ENCODE data around the gene CORO2B. TPM values are rescaled to one million over a fixed set of nuclear protein-coding genes. Genes with fewer than 3 reads are reported as not detected.

The CORO2B gene
- total RNA-seq, 1 experiment from 2014 or later, result not detected

DNA sequence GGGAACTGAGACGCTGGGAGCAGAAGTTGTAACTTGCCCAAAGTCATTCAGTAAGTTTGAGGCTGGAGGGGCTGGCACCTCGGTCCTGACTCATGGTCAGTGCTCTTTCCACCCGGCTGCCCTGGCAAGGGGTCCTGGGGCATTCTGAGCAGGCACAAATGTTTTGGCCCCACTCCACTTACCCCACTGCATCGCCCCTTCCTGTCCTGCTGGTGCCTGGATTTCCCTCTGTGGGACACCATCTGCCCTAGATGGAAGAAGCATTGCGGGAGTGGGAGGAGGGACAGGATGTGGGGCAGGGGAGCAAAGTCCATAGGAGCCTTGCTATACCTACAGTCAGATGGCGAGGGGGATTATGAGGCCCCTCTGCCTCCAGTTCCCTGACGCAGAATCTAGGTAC is 4.5 kb downstream of the CORO2B start:
- H3K9me3 ChIP-seq (replicated peaks), result peaks cover 6% of the 10 kb centered on the region; the same call in 1 of the 2 replicates
- no peak overlapping the region for H3K4me3 ChIP-seq
- H3K36me3 ChIP-seq, result no peaks in the 10 kb centered on the region
- H3K27me3 ChIP-seq (replicated peaks), result peaks cover 29% of the 10 kb centered on the region
- H3K4me1 ChIP-seq (replicated peaks), result peaks cover 4% of the 10 kb centered on the region
- H3K27ac ChIP-seq, result no peak overlapping the region
- DNase-seq (ENCODE audit: low read depth in 1 of 2, low spot score in 2 of 2), result no peak

DNA sequence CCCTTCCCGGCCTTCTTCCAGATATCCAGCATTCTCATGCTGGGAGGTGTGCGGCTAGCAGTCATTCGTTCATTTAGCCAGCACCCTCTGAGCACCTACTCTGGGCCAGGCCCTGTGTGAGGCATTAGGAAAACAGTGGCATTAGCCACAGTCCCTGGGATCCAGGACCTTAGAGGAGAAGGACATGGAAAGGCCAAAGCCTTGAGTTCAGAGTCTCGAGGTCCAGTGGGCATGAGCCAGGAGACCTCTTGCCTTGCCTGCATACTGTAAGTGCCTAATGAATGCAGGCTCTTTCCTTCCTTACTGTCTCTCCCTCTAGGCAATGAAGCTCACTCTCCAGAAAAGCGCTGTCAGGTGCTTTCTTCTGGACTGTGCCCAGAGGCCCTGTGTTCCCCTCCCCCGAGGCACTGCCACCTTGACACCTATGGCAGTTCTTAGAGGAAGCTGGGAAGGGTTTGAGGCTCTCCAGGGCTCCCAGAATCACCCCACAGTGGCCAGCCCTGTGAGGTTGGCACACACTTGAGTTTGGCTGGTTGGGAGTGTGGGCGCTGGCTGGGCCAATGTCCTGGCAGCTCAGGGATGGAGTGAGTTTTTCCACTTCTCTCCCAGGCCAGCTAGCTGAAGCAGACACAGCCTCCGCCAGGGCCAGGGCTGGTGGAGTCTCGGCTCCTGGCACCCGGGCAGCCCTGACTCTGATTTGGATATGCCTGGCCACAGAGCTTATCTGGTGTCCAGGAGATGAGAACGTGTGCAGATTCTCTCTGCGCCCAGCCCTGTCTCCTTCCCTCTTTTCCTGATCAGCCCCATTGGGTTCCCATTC is 5.4 kb downstream of the CORO2B start:
- H3K4me1 ChIP-seq (replicated peaks), result no peaks in the 10 kb centered on the region
- H3K27ac ChIP-seq, result no peak overlapping the region
- no peak overlapping the region for H3K4me3 ChIP-seq
- peaks cover 23% of the 10 kb centered on the region for H3K27me3 ChIP-seq (replicated peaks)
- H3K9me3 ChIP-seq (replicated peaks), result 0 out of 2 replicates have a peak, but pooled peaks cover 3% of the 10 kb centered on the region
- no peaks in the 10 kb centered on the region for H3K36me3 ChIP-seq
- DNase-seq (ENCODE audit: low read depth in 1 of 2, low spot score in 2 of 2), result no peak

DNA sequence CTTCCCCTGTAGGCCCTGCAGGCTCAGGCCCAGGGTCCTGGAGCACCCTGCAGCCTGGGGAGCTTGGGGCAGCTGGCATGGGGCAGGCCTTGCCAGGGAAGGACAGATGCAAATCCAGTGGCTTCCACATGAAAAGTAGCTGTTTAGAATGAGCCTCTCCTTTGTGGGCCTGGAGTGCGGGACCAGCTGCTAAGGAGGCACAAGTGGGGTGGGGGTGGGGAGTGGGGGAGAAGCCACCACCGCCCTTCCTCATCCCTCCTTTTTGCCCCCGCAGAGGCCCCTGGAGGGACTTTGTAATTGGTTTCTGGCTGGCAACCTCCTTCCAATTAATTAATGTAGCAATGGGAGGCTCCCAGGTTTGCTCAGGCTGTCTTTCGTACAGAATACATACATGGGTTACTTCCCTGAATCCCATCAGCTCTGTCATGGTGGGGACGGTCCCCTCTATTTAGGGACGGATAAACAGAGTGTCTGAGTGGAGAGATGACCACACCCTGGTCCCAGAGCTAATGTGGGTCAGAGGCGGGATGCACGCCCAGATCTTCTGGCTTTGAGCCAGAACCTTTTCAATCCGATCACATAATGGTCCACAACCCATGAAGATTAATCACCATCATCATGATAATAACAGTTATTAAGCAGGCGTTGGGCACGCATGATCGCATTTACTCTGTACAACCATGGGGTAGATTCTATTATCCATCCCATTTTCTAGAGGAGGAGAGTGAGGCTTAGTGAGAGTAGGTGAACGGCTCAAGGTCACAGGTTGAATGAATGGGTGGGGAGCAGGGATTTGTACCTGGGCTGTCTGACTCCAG is 6.2 kb downstream of the CORO2B start:
- no peaks in the 10 kb centered on the region for H3K4me1 ChIP-seq (replicated peaks)
- DNase-seq (ENCODE audit: low read depth in 1 of 2, low spot score in 2 of 2), result no peak

DNA sequence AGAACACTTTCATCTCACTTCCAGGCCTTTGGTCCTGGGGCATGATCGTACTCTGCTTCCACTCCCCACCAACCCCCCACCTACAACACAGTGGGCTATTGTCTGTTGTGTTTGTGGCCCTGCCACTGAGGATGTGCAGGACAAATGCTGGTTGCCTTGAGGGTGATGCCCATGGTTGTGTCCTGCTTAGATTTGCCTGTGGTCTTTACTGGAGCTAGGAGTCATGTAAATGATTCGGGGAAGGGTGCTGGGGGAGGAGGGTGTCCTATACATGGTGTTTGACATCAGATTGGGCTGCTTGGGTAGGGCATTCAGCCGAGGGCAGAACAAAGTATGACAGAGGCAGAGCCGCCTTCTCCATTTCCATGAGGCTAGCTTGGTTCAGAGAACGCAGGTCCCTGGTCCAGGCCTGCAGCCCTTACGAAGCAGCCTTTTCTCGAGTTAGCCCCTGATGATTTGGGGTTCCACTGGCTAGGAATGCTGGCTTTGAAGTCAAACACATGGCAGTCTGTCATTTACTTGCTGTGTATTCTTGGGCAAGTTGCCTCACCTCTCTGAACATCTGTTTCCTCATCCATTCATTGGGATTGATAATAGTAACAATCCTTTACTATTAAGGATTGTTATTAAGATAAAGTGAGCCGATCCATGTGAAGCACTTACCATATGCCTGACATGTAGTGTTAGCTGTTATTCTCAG is 6.9 kb downstream of the CORO2B start:
- Histone ChIP-seq H3K9me3 (replicated peaks) (0 out of 2 replicates have a peak, but pooled peaks cover 3% of the 10 kb centered on the region), H3K27ac (no peak overlapping the region), H3K27me3 (replicated peaks) (peaks cover 10% of the 10 kb centered on the region; the same call in 1 of the 2 replicates), H3K36me3 (no peaks in the 10 kb centered on the region), H3K4me1 (replicated peaks) (no peaks in the 10 kb centered on the region), H3K4me3 (no peak overlapping the region)
- DNase-seq (ENCODE audit: low read depth in 1 of 2, low spot score in 2 of 2), result no peak

More for the DNA sequence above, 6.2 kb downstream of the CORO2B start:
- Histone ChIP-seq H3K27me3 (replicated peaks) (peaks cover 16% of the 10 kb centered on the region), H3K4me3 (no peak overlapping the region), H3K9me3 (replicated peaks) (0 out of 2 replicates have a peak, but pooled peaks cover 3% of the 10 kb centered on the region), H3K36me3 (no peaks in the 10 kb centered on the region), H3K27ac (no peak overlapping the region)

DNA sequence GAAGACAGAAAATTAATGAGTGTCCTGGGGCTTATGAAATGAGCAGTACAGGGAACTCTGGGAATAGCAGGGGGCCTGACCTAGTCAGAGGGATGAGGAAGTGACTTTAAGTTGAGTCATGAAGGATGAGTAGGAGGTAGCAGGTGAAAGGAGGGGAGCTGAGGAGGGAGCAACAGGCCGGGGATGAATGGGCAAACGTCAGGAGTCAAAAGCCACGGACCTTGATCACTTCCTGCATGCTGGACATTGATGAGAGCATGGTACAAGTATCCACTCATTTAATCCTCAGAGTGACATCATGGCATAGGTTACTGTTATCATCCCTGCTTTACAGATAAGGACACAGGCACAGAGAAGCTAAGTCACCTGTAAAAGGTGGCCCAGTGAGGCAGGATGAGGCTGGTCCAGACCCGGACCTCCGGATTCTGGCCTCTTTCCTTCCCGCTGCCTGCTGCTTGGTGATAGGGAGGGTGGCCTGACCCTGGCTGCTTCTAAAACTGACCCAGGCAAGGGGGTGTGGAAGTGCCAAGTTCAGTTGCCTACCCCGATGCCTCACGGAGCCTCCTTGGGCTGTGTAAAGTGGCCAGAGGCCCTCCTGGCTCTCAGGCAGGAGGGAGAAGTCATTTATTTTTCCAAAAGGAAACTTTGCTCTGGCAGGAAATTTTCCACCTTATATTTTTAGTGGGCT is 7.6 kb downstream of the CORO2B start:
- Histone ChIP-seq H3K4me3 (no peak overlapping the region), H3K27me3 (replicated peaks) (0 out of 2 replicates have a peak, but pooled peaks cover 4% of the 10 kb centered on the region), H3K9me3 (replicated peaks) (0 out of 2 replicates have a peak, but pooled peaks cover 3% of the 10 kb centered on the region), H3K36me3 (no peaks in the 10 kb centered on the region), H3K27ac (no peak overlapping the region), H3K4me1 (replicated peaks) (no peaks in the 10 kb centered on the region)
- no peak for DNase-seq (ENCODE audit: low read depth in 1 of 2, low spot score in 2 of 2)

DNA sequence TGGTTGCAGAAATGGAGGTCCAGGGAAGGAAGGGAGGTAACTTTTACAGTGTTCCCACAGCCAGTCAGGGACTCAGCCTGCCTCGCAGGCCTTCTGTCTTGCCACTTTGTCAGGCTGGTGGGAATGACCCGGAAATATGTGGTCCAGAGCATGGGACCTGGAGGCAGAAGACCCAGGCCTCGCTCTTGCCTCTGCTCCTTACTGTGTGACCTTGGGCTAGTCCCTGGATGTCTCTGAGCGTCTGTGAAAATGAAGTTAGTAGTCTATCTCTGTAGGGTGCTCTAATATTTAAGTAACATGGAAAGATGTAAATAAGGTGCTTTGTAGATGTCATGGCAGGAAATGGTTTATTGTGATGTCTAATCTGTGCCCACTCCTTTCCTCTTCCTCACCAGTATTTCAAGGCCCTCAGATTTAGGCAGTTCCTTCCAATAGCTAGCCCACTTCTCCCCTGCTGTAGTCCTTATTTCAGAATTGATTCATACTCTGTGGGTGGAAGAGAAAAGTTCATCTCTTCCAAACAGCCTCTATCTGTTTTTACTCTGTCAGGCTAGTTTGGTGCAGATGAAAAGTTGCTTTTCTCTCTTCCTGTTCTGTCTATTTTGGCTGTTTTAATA is 9.1 kb downstream of the CORO2B start:
- H3K36me3 ChIP-seq, result no peaks in the 10 kb centered on the region
- H3K27ac ChIP-seq, result no peak overlapping the region
- H3K9me3 ChIP-seq (replicated peaks), result peaks cover 3% of the 10 kb centered on the region; the same call in 1 of the 2 replicates
- no peak overlapping the region for H3K4me3 ChIP-seq
- no peaks in the 10 kb centered on the region for H3K27me3 ChIP-seq (replicated peaks)
- no peak for DNase-seq (ENCODE audit: low read depth in 1 of 2, low spot score in 2 of 2)
- H3K4me1 ChIP-seq (replicated peaks), result no peaks in the 10 kb centered on the region

DNA sequence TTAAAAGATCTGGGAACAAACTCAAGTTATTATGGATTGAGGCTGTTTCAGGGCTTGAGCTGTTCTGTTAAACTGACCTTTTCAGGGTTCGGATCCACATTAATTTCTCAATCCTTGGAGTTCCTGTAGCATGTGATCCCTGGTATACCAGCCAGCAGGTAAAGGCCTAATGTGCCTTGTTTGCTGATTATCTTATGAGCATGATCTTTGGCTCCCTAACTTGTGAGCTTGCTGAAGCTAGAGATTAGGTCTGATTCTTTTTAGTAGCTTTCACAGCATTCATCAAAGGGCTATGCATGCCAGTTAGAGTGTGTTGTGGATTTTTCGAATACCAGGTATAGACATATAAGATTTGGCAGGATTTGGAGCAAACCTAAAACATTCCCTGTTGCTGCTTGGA is 10.3 kb downstream of the CORO2B start:
- no peaks in the 10 kb centered on the region for H3K4me1 ChIP-seq (replicated peaks)
- DNase-seq (ENCODE audit: low read depth in 1 of 2, low spot score in 2 of 2), result no peak
- no peak overlapping the region for H3K27ac ChIP-seq
- no peaks in the 10 kb centered on the region for H3K36me3 ChIP-seq
- H3K27me3 ChIP-seq (replicated peaks), result no peaks in the 10 kb centered on the region
- H3K4me3 ChIP-seq, result no peak overlapping the region
- peaks cover 3% of the 10 kb centered on the region; the same call in 1 of the 2 replicates for H3K9me3 ChIP-seq (replicated peaks)

DNA sequence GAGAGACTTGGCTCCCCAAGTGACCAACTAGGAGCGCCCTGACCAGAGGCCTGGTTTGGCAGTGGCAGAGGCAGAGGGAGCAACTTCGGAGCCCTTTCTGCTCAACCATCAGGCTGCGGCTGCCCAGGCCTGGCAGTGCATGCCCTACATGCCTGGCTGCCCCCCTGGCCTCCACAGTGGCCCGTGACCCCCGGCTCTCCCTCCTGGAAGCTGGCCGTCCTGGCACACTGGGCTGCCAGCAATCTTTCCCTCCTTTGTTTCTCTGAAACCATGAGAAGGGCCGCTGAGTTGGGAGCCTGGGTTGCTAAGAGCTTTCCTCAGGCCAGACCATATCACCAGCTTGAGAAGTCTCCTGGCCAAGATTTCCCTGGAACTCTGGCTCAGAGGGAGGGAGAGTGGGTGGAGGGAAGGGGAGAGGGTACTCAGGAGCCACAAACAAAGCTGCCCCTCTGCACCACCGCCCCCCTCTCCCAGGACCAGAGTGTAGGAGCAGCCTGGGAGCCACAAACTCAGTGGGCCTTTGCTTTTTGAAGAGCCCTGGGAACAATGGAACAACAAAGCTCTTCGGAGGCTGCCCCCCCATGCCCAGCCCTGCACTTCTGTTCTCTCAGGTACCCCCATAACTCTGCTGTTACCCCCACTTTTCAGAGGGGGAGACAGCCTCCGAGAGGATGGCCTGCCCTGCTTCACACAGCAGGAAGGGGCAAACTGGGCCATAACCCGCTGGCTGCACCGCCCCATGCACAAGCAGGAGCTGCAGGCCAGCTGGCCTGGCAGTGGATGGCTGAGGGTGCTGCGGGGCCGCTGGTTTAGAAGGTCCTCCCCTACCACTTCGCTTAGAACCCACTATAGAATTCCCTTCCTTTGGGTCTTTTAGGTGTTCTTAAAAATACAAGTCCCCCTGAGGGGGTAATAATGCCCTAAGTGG is 11.3 kb downstream of the CORO2B start:
- no peaks in the 10 kb centered on the region for H3K4me1 ChIP-seq (replicated peaks)
- no peaks in the 10 kb centered on the region for H3K27me3 ChIP-seq (replicated peaks)
- no peak for DNase-seq (ENCODE audit: low read depth in 1 of 2, low spot score in 2 of 2)
- H3K36me3 ChIP-seq, result no peaks in the 10 kb centered on the region
- no peak overlapping the region for H3K27ac ChIP-seq
- peaks cover 3% of the 10 kb centered on the region; the same call in 1 of the 2 replicates for H3K9me3 ChIP-seq (replicated peaks)
- no peak overlapping the region for H3K4me3 ChIP-seq

DNA sequence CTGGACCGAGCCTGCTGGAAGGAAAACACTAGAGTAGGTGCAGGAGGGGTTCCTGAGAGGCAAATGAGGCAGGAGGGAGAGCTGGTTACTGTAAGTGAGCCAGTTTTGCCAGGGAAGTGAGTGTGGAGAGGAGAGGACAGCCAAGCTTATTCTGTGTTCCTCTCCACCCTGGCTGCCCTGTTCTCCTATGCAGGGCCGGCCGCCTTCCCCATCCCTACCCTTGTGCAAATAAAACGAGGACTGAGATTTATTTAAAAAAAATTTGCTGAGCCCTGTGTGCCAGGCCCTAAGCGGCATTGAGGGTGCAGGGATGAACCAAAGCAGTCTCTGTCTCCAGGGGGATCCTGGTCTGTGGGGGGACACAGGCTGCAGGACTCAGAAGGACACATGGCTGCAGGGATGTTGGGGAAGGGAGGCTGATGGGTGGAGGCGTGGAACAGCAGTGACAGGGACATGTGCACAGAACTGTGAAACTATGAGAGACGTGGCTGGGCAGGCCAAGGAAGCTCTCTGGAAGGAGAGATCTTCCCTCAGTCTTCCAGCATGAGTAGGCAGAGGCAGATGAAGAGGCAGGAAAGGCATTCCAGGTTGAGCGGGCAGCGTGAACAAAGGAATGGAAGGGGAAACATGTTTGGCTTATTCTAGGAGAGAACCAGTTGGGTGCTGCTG is 12.1 kb downstream of the CORO2B start:
- Histone ChIP-seq H3K36me3 (no peaks in the 10 kb centered on the region), H3K9me3 (replicated peaks) (peaks cover 3% of the 10 kb centered on the region; the same call in 1 of the 2 replicates), H3K4me1 (replicated peaks) (no peaks in the 10 kb centered on the region), H3K27me3 (replicated peaks) (no peaks in the 10 kb centered on the region), H3K4me3 (no peak overlapping the region), H3K27ac (no peak overlapping the region)
- no peak for DNase-seq (ENCODE audit: low read depth in 1 of 2, low spot score in 2 of 2)

DNA sequence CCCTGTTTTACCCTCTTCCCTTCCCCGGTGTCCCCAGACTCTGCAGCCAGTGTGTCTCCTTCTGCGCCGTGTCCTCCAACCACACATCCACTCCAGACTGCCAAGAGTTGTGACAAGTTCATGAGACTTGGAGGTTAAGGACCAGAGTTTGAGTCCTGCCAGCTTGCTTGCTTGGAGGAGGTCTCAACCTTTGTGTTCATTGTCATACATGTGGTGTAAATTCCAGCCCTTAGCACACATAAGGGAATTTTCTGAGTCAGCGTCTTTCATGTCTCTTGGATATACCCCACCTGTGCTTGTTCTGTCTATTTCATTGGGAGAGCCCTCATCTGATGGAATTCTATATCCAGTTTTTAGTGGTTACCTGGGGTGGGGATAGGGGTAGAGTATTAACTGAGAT is 13.3 kb downstream of the CORO2B start:
- H3K27me3 ChIP-seq (replicated peaks), result no peaks in the 10 kb centered on the region
- no peaks in the 10 kb centered on the region for H3K36me3 ChIP-seq
- no peak overlapping the region for H3K4me3 ChIP-seq
- H3K27ac ChIP-seq, result no peak overlapping the region
- H3K9me3 ChIP-seq (replicated peaks), result peaks cover 3% of the 10 kb centered on the region; the same call in 1 of the 2 replicates
- DNase-seq (ENCODE audit: low read depth in 1 of 2, low spot score in 2 of 2), result no peak
- no peaks in the 10 kb centered on the region for H3K4me1 ChIP-seq (replicated peaks)

DNA sequence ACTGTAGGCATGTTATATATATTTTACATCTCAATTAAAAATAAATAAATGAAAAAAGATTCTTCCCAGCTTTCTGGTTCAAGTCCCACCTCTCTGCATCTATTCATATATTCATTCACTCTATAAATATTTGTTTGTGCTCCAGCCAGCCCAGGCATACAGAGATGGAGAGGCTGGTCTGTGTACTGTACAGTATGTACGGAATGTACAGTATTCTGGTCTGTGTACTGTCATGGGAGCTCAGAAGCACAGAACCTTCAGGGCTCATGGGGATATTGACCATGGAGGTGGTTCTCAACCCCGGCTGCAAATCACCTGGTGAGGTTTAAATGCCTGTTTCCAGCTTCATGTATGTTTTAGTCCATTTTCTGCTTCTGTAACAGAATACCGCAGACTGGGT is 13.8 kb downstream of the CORO2B start:
- H3K27ac ChIP-seq, result no peak overlapping the region
- H3K4me3 ChIP-seq, result no peak overlapping the region
- no peaks in the 10 kb centered on the region for H3K4me1 ChIP-seq (replicated peaks)
- DNase-seq (ENCODE audit: low read depth in 1 of 2, low spot score in 2 of 2), result no peak
- H3K36me3 ChIP-seq, result no peaks in the 10 kb centered on the region
- H3K9me3 ChIP-seq (replicated peaks), result peaks cover 3% of the 10 kb centered on the region; the same call in 1 of the 2 replicates
- no peaks in the 10 kb centered on the region for H3K27me3 ChIP-seq (replicated peaks)
